ENCODE data around the gene PPARG.

- TF ChIP-seq CTCF (IDR thresholded peaks at IDR 0.05; ENCODE audit: extremely low read depth in 1 of 2, insufficient read depth in 1 of 2, low read depth in 1 of 2, low read length in 2 of 2) = no peak
- TF ChIP-seq POLR2A (IDR thresholded peaks at IDR 0.05; ENCODE audit: low read depth, low read length) = no peak
- TF ChIP-seq MYC (IDR thresholded peaks at IDR 0.05; ENCODE audit: low read depth, low read length) = no peak
- no peak for TF ChIP-seq POLR2AphosphoS5 (IDR thresholded peaks at IDR 0.05; ENCODE audit: insufficient read depth, low read depth, low read length)
- no peak for TF ChIP-seq MAX (IDR thresholded peaks at IDR 0.05; ENCODE audit: insufficient read depth, insufficient read length)
- no peak for TF ChIP-seq GATA2 (IDR thresholded peaks at IDR 0.05; ENCODE audit: insufficient read depth, insufficient read length, low read depth, low read length)
- no peak for TF ChIP-seq EZH2 (IDR thresholded peaks at IDR 0.05; ENCODE audit: borderline replicate concordance, low read depth, low read length, severe bottlenecking)
Measured at GRCh38 chr3:12442654-12443501, 154.0 kb downstream of the PPARG start.

All from endothelial cell of umbilical vein (primary cell).